Gastrocnemius medialis (tissue), 4 donors: ENCODE results near the gene SMC1A. TPM values are rescaled to one million over a fixed set of nuclear protein-coding genes. Genes with fewer than 3 reads are reported as not detected.

Experiments
- ATAC-seq, 2 donors: fragments of 150-250 bp; one replicate each; pipeline ENCODE4 v1.9.1; 2016
- DNase-seq, 2 donors: peaks; one replicate each; pipeline ENCODE4 v3.0.0-alpha.2; 2019
- H3K27ac ChIP-seq, 4 donors: fragments of 200-600 bp; sonication (generic); 1 replicate in 1 of 4; 2 replicates in 3 of 4; pipeline ENCODE4 v1.5.1; 2016 to 2018; ENCODE audit warnings: mild to moderate bottlenecking in 2 of 4, moderate library complexity in 1 of 4
- H3K27me3 ChIP-seq, 3 donors: fragments of 200-600 bp; sonication (generic) in 2 of 3; 1 replicate in 1 of 3; 2 replicates in 2 of 3; pipeline versions ENCODE4 v1.5.1 to v1.6.0; 2016 to 2019; ENCODE audit warnings: mild to moderate bottlenecking in 1 of 3, moderate library complexity in 1 of 3
- H3K36me3 ChIP-seq, 2 donors: fragments of 200-600 bp; sonication (generic) in 1 of 2; one replicate each; pipeline ENCODE4 v1.5.1; 2017 to 2018
- H3K4me1 ChIP-seq, 2 donors: fragments of 200-600 bp; sonication (generic) in 1 of 2; one replicate each; pipeline ENCODE4 v1.5.1; 2016 to 2017; ENCODE audit warnings: mild to moderate bottlenecking in 2 of 2
- H3K4me3 ChIP-seq, 4 donors: fragments of 200-600 bp; sonication (generic) in 3 of 4; 1 replicate in 1 of 4; 2 replicates in 3 of 4; pipeline ENCODE4 v1.5.1; 2016 to 2019; ENCODE audit warnings: mild to moderate bottlenecking in 2 of 4
- H3K9me3 ChIP-seq, 3 donors: fragments of 200-600 bp; sonication (generic) in 2 of 3; 1 replicate in 1 of 3; 2 replicates in 2 of 3; pipeline ENCODE4 v1.5.1; 2016 to 2019
- POLR2A ChIP-seq, 2 donors: fragments of 450-650 bp; IDR thresholded peaks; one replicate each; pipeline ENCODE4 v1.6.1; 2017; ENCODE audit warnings: antibody characterized with exemption in 2 of 2, mild to moderate bottlenecking in 2 of 2, moderate library complexity in 2 of 2
- in situ Hi-C, 4 donors: fragments of 200-750 bp; cut with MboI; loops; one replicate each; pipeline versions ENCODE4 v1.15.0 to v1.8.0; 2017; ENCODE audit warnings: low sequenced_read_pairs in 4 of 4
- intact Hi-C: fragments of 100-400 bp; cut with DNase I; formaldehyde crosslinking; loops from one replicate; pipeline ENCODE4 v1.15.1; 2023; ENCODE audit warnings: low total_unique reads
- total RNA-seq, 4 donors: library from RNA; depleted of rRNA; stranded (reverse); fragments of >200 nt; gene quantifications; one replicate each; pipeline versions ENCODE4 v1.1.0 to v1.2.3, GENCODE V29; 2016
- TF ChIP-seq, protein P1 (sequence below), 5 experiments: fragments of 450-650 bp in 3 of 5; fragments of 200-600 bp in 2 of 5; sonication (generic) in 2 of 5; IDR thresholded peaks in 4 of 5; conservative IDR thresholded peaks in 1 of 5; 1 replicate in 4 of 5; 2 replicates in 1 of 5; pipeline ENCODE4 v1.5.1; 2016 to 2019; ENCODE audit warnings: antibody characterized with exemption in 5 of 5, mild to moderate bottlenecking in 3 of 5, moderate library complexity in 3 of 5

Gene SMC1A
- total RNA-seq, 4 donors from 2014 or later = 12.9 to 23.5 (median 17.1) TPM

GRCh38 chrX:53452812-53453211 lies 30.4 kb upstream of the SMC1A start:
- Histone ChIP-seq H3K4me1 (no peaks in the 10 kb centered on the region), H3K4me3 (no peak overlapping the region), H3K27me3 (peaks cover 0 to 17% (median 12%) of the 10 kb centered on the region in 3 donors), H3K9me3 (no peaks in the 10 kb centered on the region), H3K36me3 (no peaks in the 10 kb centered on the region), H3K27ac (no peak overlapping the region)
- no peak for DNase-seq
- in situ Hi-C loops = no loop called here
- intact Hi-C loops = no loop called here
- ATAC-seq = no peak
- no peak for TF ChIP-seq POLR2A (IDR thresholded peaks at IDR 0.05)
- TF ChIP-seq, protein P1, sequence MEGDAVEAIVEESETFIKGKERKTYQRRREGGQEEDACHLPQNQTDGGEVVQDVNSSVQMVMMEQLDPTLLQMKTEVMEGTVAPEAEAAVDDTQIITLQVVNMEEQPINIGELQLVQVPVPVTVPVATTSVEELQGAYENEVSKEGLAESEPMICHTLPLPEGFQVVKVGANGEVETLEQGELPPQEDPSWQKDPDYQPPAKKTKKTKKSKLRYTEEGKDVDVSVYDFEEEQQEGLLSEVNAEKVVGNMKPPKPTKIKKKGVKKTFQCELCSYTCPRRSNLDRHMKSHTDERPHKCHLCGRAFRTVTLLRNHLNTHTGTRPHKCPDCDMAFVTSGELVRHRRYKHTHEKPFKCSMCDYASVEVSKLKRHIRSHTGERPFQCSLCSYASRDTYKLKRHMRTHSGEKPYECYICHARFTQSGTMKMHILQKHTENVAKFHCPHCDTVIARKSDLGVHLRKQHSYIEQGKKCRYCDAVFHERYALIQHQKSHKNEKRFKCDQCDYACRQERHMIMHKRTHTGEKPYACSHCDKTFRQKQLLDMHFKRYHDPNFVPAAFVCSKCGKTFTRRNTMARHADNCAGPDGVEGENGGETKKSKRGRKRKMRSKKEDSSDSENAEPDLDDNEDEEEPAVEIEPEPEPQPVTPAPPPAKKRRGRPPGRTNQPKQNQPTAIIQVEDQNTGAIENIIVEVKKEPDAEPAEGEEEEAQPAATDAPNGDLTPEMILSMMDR (IDR thresholded peaks at IDR 0.05 in 4 of 5, conservative IDR thresholded peaks at IDR 0.05 in 1 of 5) = no peak

DNA sequence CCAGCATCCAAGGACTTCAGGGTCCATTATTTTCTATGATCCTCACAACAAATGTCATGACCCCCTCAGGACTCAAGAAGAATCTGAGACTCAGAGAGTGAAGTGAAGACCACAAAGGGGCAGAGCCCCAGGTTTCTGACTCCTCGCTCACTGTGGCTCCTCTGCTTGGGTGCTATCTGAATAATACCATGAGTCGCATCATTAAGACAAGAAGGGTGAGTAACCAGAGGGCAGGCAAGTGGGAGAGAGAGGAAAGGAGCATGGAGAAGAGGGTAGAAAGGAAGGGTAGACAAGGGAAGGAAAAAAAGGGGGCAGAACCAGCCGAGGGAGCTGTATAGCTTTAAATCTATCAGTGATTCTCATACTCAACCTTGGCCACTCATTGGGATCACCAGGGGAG lies 27.2 kb upstream of the SMC1A start:
- DNase-seq (no peak), ATAC-seq (no peak)
- in situ Hi-C loops (loop anchor here in 2 of 4 donors (25.0 kb wide), 1 partner anchor 137 kb away; no protein-coding TSS in a partner anchor), intact Hi-C loops (no loop called here)
- Histone ChIP-seq H3K4me1 (no peaks in the 10 kb centered on the region), H3K27me3 (peaks cover 0 to 3% (median 0%) of the 10 kb centered on the region in 3 donors), H3K36me3 (no peaks in the 10 kb centered on the region), H3K27ac (no peak overlapping the region), H3K9me3 (no peaks in the 10 kb centered on the region), H3K4me3 (no peak overlapping the region)
- TF ChIP-seq POLR2A (IDR thresholded peaks at IDR 0.05) = no peak
- TF ChIP-seq, protein P1 (IDR thresholded peaks at IDR 0.05 in 4 of 5, conservative IDR thresholded peaks at IDR 0.05 in 1 of 5) = no peak

GRCh38 chrX:53447441-53447840 lies 25.0 kb upstream of the SMC1A start:
- in situ Hi-C loops = loop anchor here in 2 of 4 donors (25.0 kb wide), 1 partner anchor 135 kb away; no protein-coding TSS in a partner anchor
- no peak for DNase-seq

DNA sequence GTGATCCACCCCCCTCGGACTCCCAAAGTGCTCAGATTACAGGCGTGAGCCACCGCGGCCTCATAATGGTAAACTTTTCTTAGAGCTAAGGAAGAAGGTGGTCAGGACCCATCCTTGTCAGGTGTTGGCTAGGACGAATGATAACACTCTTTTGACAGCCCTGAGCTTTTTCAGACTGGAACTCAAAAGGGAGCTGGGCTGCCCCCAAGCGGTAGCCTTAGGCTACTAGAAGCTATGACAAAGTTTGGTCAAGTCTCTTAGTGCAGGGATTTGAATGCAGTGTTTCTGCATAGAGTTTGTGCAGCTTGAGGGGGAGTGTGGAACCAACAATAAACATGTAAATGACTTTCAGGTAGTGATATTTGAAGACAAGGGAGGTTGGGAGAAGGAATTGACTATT lies 23.5 kb upstream of the SMC1A start:
- intact Hi-C loops = no loop called here
- no peaks in the 10 kb centered on the region for H3K9me3 ChIP-seq
- H3K27me3 ChIP-seq = peaks cover 0 to 12% (median 0%) of the 10 kb centered on the region in 3 donors
- H3K27ac ChIP-seq = no peak overlapping the region
- H3K36me3 ChIP-seq = no peaks in the 10 kb centered on the region
- ATAC-seq (no peak), DNase-seq (peak in 1 of 2 donors; percentile 25)
- no peaks in the 10 kb centered on the region for H3K4me1 ChIP-seq
- no peak overlapping the region for H3K4me3 ChIP-seq
- in situ Hi-C loops = loop anchor here in 2 of 4 donors (25.0 kb wide), 1 partner anchor 134 kb away; no protein-coding TSS in a partner anchor
- no peak for TF ChIP-seq POLR2A (IDR thresholded peaks at IDR 0.05)
- TF ChIP-seq, protein P1 (IDR thresholded peaks at IDR 0.05 in 4 of 5, conservative IDR thresholded peaks at IDR 0.05 in 1 of 5) = peak in 4 of 5 experiments; percentile 4 to 50 (median 32)

More at GRCh38 chrX:53447441-53447840, 25.0 kb upstream of the SMC1A start:
- Histone ChIP-seq H3K9me3 (no peaks in the 10 kb centered on the region), H3K36me3 (no peaks in the 10 kb centered on the region), H3K4me3 (no peak overlapping the region), H3K27me3 (peaks cover 0 to 3% (median 0%) of the 10 kb centered on the region in 3 donors), H3K27ac (no peak overlapping the region), H3K4me1 (no peaks in the 10 kb centered on the region)
- no peak for ATAC-seq
- TF ChIP-seq, protein P1 (IDR thresholded peaks at IDR 0.05 in 4 of 5, conservative IDR thresholded peaks at IDR 0.05 in 1 of 5) = no peak
- no peak for TF ChIP-seq POLR2A (IDR thresholded peaks at IDR 0.05)
- intact Hi-C loops = no loop called here
